CD14-positive monocyte (primary cell): Measurements from ENCODE around the gene SRPK1. TPM values are rescaled to one million over a fixed set of nuclear protein-coding genes. Genes with fewer than 3 reads are reported as not detected.

Experiments
- DNase-seq, 3 donors: peaks; one replicate each; pipeline ENCODE4 v3.0.0-alpha.2; 2011 to 2022
- H2AFZ ChIP-seq: 2 replicates; pipeline ENCODE4 v1.6.0; 2012; ENCODE audit warnings: mild to moderate bottlenecking, low read depth, low read length, inconsistent platforms; ENCODE audit not compliant: insufficient read depth, poor library complexity, severe bottlenecking
- H3K27ac ChIP-seq, 2 donors: 1 replicate in 1 of 2; 2 replicates in 1 of 2; pipeline ENCODE4 v1.5.1; 2012 to 2013; ENCODE audit warnings: low read length in 2 of 2, control low read depth in 1 of 2, inconsistent platforms in 1 of 2, low read depth in 1 of 2, mild to moderate bottlenecking in 1 of 2
- H3K27me3 ChIP-seq, 2 donors: one replicate each; pipeline versions ENCODE4 v1.6.0 to v1.6.1; 2011 to 2013; ENCODE audit warnings: low read length in 2 of 2; ENCODE audit not compliant: control insufficient read depth in 2 of 2, insufficient read depth in 2 of 2
- H3K36me3 ChIP-seq, 2 donors: replicated peaks in 1 of 2; 1 replicate in 1 of 2; 2 replicates in 1 of 2; pipeline versions ENCODE4 v1.5.1 to v1.6.1; 2012 to 2013; ENCODE audit warnings: low read length in 2 of 2, control low read depth in 1 of 2, inconsistent platforms in 1 of 2, mild to moderate bottlenecking in 1 of 2; ENCODE audit not compliant: insufficient read depth in 2 of 2, control insufficient read depth in 1 of 2
- H3K4me1 ChIP-seq, 2 donors: 1 replicate in 1 of 2; 2 replicates in 1 of 2; pipeline versions ENCODE4 v1.5.1 to v1.6.1; 2012 to 2013; ENCODE audit warnings: low read length in 2 of 2, control low read depth in 1 of 2, inconsistent platforms in 1 of 2, mild to moderate bottlenecking in 1 of 2, moderate library complexity in 1 of 2; ENCODE audit not compliant: insufficient read depth in 2 of 2, control insufficient read depth in 1 of 2
- H3K4me2 ChIP-seq: replicated peaks from 2 replicates; pipeline ENCODE3; 2012; ENCODE audit warnings: low read length, moderate library complexity, mild to moderate bottlenecking; ENCODE audit not compliant: poor library complexity, severe bottlenecking; ENCODE audit errors: extremely low read depth
- H3K4me3 ChIP-seq, 3 experiments: fragments of 200-600 bp in 1 of 3; sonication (generic) in 1 of 3; replicated peaks in 1 of 3; 1 replicate in 2 of 3; 2 replicates in 1 of 3; pipeline ENCODE4 v1.5.1; 2011 to 2013; ENCODE audit warnings: low read length in 3 of 3, mild to moderate bottlenecking in 3 of 3, control low read depth in 2 of 3, low read depth in 2 of 3, inconsistent platforms in 1 of 3, moderate library complexity in 1 of 3
- H3K79me2 ChIP-seq: 2 replicates; pipeline ENCODE4 v1.6.0; 2012; ENCODE audit warnings: mild to moderate bottlenecking, control low read depth, inconsistent platforms, low read length, moderate library complexity; ENCODE audit not compliant: insufficient read depth
- H3K9ac ChIP-seq: 2 replicates; pipeline ENCODE4 v1.6.0; 2017; ENCODE audit warnings: low read length, mild to moderate bottlenecking; ENCODE audit not compliant: insufficient read depth, poor library complexity, severe bottlenecking
- H3K9me3 ChIP-seq, 2 donors: replicated peaks in 1 of 2; 1 replicate in 1 of 2; 2 replicates in 1 of 2; pipeline versions ENCODE4 v1.5.1 to v1.6.1; 2012 to 2013; ENCODE audit warnings: low read length in 2 of 2, control low read depth in 1 of 2; ENCODE audit not compliant: control insufficient read depth in 1 of 2, insufficient read depth in 1 of 2
- H4K20me1 ChIP-seq: 2 replicates; pipeline ENCODE4 v1.6.0; 2012; ENCODE audit warnings: mild to moderate bottlenecking, low read length, control low read depth, moderate library complexity; ENCODE audit not compliant: insufficient read depth
- H3K27ac Mint-ChIP-seq, 7 donors: one replicate each; pipeline ENCODE4 v1.8.0; 2020; ENCODE audit warnings: mild to moderate bottlenecking in 7 of 7, mixed read lengths in 7 of 7, moderate library complexity in 6 of 7, inconsistent platforms in 2 of 7
- H3K27me3 Mint-ChIP-seq, 3 donors: one replicate each; pipeline ENCODE4 v1.8.0; 2021 to 2022; ENCODE audit warnings: low read depth in 3 of 3, mild to moderate bottlenecking in 3 of 3, mixed read lengths in 3 of 3, moderate library complexity in 3 of 3, inconsistent platforms in 1 of 3
- H3K36me3 Mint-ChIP-seq, 2 donors: one replicate each; pipeline ENCODE4 v1.8.0; 2020; ENCODE audit warnings: mixed read lengths in 2 of 2, inconsistent platforms in 1 of 2, mild to moderate bottlenecking in 1 of 2
- H3K4me1 Mint-ChIP-seq: one replicate; pipeline ENCODE4 v1.8.0; 2020; ENCODE audit warnings: mild to moderate bottlenecking, mixed read lengths
- H3K4me3 Mint-ChIP-seq, 2 donors: one replicate each; pipeline ENCODE4 v1.8.0; 2020; ENCODE audit warnings: mild to moderate bottlenecking in 2 of 2, mixed read lengths in 2 of 2, moderate library complexity in 1 of 2
- H3K9me3 Mint-ChIP-seq, 7 donors: one replicate each; pipeline ENCODE4 v1.8.0; 2020 to 2022; ENCODE audit warnings: mixed read lengths in 7 of 7, mild to moderate bottlenecking in 6 of 7, moderate library complexity in 6 of 7, inconsistent platforms in 2 of 7
- CTCF ChIP-seq: fragments of 200-600 bp; IDR thresholded peaks from one replicate; pipeline ENCODE4 v1.8.0; 2022; ENCODE audit warnings: antibody characterized with exemption, mild to moderate bottlenecking
- WGBS: methylation state at CpG from one replicate; pipeline ENCODE4 v1.1.5; 2013; ENCODE audit warnings: missing lambda C conversion rate; ENCODE audit not compliant: insufficient coverage; 5-methylcytosine and 5-hydroxymethylcytosine counted together
- intact Hi-C, 2 donors: fragments of 100-400 bp; cut with micrococcal nuclease; formaldehyde crosslinking; loops; one replicate each; pipeline versions ENCODE4 v1.15.0 to v1.15.1; 2023
- polyA plus RNA-seq, 3 donors: library from polyadenylated mRNA; depleted of rRNA in 1 of 3; unstranded in 2 of 3; stranded (reverse) in 1 of 3; fragments of 300-500 nt in 2 of 3; fragments of >200 nt in 1 of 3; fragmentation: Illumina TruSeq in 2 of 3; gene quantifications; 1 replicate in 2 of 3; 2 replicates in 1 of 3; pipeline ENCODE4 v1.2.3, GENCODE V29; 2012 to 2021

The SRPK1 gene
- polyA plus RNA-seq, 3 donors: 7.2 to 24.8 (median 20.5) TPM

- Histone ChIP-seq H4K20me1 (no peaks in the 10 kb centered on the region), H2AFZ (no peak overlapping the region), H3K4me3 (no peak overlapping the region), H3K9ac (no peak overlapping the region), H3K27ac (no peak overlapping the region), H3K36me3 (peaks cover 0 to 6% of the 10 kb centered on the region in 2 donors), H3K27me3 (no peaks in the 10 kb centered on the region), H3K4me2 (no peak overlapping the region), H3K4me1 (peaks cover 0 to 7% of the 10 kb centered on the region in 2 donors), H3K9me3 (no peaks in the 10 kb centered on the region), H3K79me2 (no peaks in the 10 kb centered on the region)
- H3K9me3 Mint-ChIP-seq: no peaks in the 10 kb centered on the region
- TF ChIP-seq CTCF: no peak
- no peak overlapping the region for H3K4me3 Mint-ChIP-seq
- 87% methylated on average over 3 of the region's 7 CpGs for WGBS
- peaks cover 21 to 37% of the 10 kb centered on the region in 2 donors for H3K36me3 Mint-ChIP-seq
- no peak for DNase-seq
- peaks cover 14% of the 10 kb centered on the region for H3K4me1 Mint-ChIP-seq
- intact Hi-C loops: loop anchor here in 1 of 2 donors (10.0 kb wide), 1 partner anchor 180 kb away; the partner anchor contains the start of gene CLPSL2
- peaks cover 0 to 2% (median 0%) of the 10 kb centered on the region in 3 donors for H3K27me3 Mint-ChIP-seq
- no peak overlapping the region for H3K27ac Mint-ChIP-seq
Observed at GRCh38 chr6:35954333-35954732, 33.4 kb upstream of the SRPK1 start.

- no peak overlapping the region for H3K4me3 ChIP-seq
- no peak for DNase-seq
- H3K4me1 Mint-ChIP-seq: peaks cover 14% of the 10 kb centered on the region
- no peaks in the 10 kb centered on the region for H3K9me3 ChIP-seq
- no peaks in the 10 kb centered on the region for H3K27me3 ChIP-seq
- H2AFZ ChIP-seq: no peak overlapping the region
- H3K4me1 ChIP-seq: peaks cover 0 to 7% of the 10 kb centered on the region in 2 donors
- H3K4me2 ChIP-seq: no peak overlapping the region
- no peak overlapping the region for H3K27ac Mint-ChIP-seq
- H4K20me1 ChIP-seq: no peaks in the 10 kb centered on the region
- no CpG with 5 or more reads among the region's 1 CpG for WGBS
- no peaks in the 10 kb centered on the region for H3K79me2 ChIP-seq
- TF ChIP-seq CTCF: peak; percentile 15
- no peak overlapping the region for H3K9ac ChIP-seq
- H3K9me3 Mint-ChIP-seq: no peaks in the 10 kb centered on the region
- no peaks in the 10 kb centered on the region for H3K36me3 ChIP-seq
- H3K27me3 Mint-ChIP-seq: no peaks in the 10 kb centered on the region
- intact Hi-C loops: no loop called here
- H3K4me3 Mint-ChIP-seq: no peak overlapping the region
- no peak overlapping the region for H3K27ac ChIP-seq
- H3K36me3 Mint-ChIP-seq: peaks cover 17 to 26% of the 10 kb centered on the region in 2 donors
Observed at GRCh38 chr6:35948725-35949124, 27.8 kb upstream of the SRPK1 start.
